Suprapubic skin (tissue), 4 donors: ENCODE data around the gene PAK1. TPM values are rescaled to one million over a fixed set of nuclear protein-coding genes. Genes with fewer than 3 reads are reported as not detected.

Experiments used
- DNase-seq, 2 donors: peaks; one replicate each; pipeline ENCODE4 v3.0.0-alpha.2; 2019; ENCODE audit warnings: low spot score in 2 of 2
- H3K27ac ChIP-seq: fragments of 200-600 bp; sonication (generic); one replicate; pipeline ENCODE4 v1.5.1; 2019
- H3K27me3 ChIP-seq: fragments of 200-600 bp; sonication (generic); one replicate; pipeline ENCODE4 v1.5.1; 2019
- H3K36me3 ChIP-seq: fragments of 200-600 bp; sonication (generic); one replicate; pipeline ENCODE4 v1.5.1; 2019
- H3K4me1 ChIP-seq: fragments of 200-600 bp; sonication (generic); one replicate; pipeline ENCODE4 v1.5.1; 2019
- H3K4me3 ChIP-seq: fragments of 200-600 bp; sonication (generic); one replicate; pipeline ENCODE4 v1.5.1; 2019; ENCODE audit warnings: mild to moderate bottlenecking
- H3K9me3 ChIP-seq: fragments of 200-600 bp; sonication (generic); one replicate; pipeline ENCODE4 v1.5.1; 2019
- EP300 ChIP-seq: sonication (generic); formaldehyde crosslinking; IDR thresholded peaks from one replicate; pipeline ENCODE4 v1.6.1; 2017; ENCODE audit warnings: antibody characterized with exemption
- POLR2A ChIP-seq, 2 donors: fragments of 450-650 bp; IDR thresholded peaks; one replicate each; pipeline ENCODE4 v1.6.1; 2017; ENCODE audit warnings: antibody characterized with exemption in 2 of 2, mild to moderate bottlenecking in 2 of 2, moderate library complexity in 2 of 2
- POLR2AphosphoS5 ChIP-seq, 3 donors: sonication (generic); formaldehyde crosslinking; IDR thresholded peaks; one replicate each; pipeline ENCODE4 v1.6.1; 2017; ENCODE audit warnings: antibody characterized with exemption in 3 of 3
- WGBS: methylation state at CpG from one replicate; pipeline ENCODE4 v1.1.5; 2018; 5-methylcytosine and 5-hydroxymethylcytosine counted together
- total RNA-seq, 4 donors: library from RNA; depleted of rRNA; stranded (reverse); fragments of >200 nt; gene quantifications; one replicate each; pipeline ENCODE4 v1.1.0, GENCODE V29; 2016
- TF ChIP-seq, protein P1 (sequence below), 2 donors: fragments of 200-600 bp in 1 of 2; fragments of 450-650 bp in 1 of 2; sonication (generic) in 1 of 2; IDR thresholded peaks; one replicate each; pipeline ENCODE4 v1.5.1; 2016 to 2019; ENCODE audit warnings: antibody characterized with exemption in 2 of 2, mild to moderate bottlenecking in 1 of 2, moderate library complexity in 1 of 2

Gene PAK1
- total RNA-seq, 4 donors from 2014 or later = 23.4 to 47.9 (median 28.9) TPM

DNA sequence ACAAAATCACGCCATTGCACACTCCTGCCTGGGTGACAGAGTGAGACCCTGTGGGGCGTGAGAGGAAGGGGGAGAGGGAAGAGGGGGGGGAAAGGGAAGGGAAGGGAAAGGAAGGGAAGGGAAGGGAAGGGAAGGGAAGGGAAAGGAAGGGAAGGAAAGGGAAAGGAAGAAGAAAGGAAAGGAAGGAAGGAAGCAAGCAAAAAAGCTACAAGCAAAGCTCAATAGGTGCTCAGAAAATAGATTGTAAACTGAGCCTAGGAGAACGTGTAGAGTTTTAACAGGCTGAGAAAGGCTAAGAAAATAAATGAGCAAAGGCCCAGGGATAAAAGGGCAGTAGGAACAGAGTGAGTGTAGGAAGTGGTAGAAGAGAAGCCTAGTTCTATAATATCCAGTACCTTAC lies 141.6 kb downstream of the PAK1 start:
- TF ChIP-seq POLR2A (IDR thresholded peaks at IDR 0.05) (no peak), EP300 (no peak), POLR2AphosphoS5 (IDR thresholded peaks at IDR 0.05) (no peak)
- TF ChIP-seq, protein P1, sequence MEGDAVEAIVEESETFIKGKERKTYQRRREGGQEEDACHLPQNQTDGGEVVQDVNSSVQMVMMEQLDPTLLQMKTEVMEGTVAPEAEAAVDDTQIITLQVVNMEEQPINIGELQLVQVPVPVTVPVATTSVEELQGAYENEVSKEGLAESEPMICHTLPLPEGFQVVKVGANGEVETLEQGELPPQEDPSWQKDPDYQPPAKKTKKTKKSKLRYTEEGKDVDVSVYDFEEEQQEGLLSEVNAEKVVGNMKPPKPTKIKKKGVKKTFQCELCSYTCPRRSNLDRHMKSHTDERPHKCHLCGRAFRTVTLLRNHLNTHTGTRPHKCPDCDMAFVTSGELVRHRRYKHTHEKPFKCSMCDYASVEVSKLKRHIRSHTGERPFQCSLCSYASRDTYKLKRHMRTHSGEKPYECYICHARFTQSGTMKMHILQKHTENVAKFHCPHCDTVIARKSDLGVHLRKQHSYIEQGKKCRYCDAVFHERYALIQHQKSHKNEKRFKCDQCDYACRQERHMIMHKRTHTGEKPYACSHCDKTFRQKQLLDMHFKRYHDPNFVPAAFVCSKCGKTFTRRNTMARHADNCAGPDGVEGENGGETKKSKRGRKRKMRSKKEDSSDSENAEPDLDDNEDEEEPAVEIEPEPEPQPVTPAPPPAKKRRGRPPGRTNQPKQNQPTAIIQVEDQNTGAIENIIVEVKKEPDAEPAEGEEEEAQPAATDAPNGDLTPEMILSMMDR (IDR thresholded peaks at IDR 0.05) = no peak
- no peaks in the 10 kb centered on the region for H3K9me3 ChIP-seq
- H3K27ac ChIP-seq = no peak overlapping the region
- H3K4me3 ChIP-seq = no peak overlapping the region
- peaks cover 40% of the 10 kb centered on the region for H3K36me3 ChIP-seq
- H3K4me1 ChIP-seq = no peaks in the 10 kb centered on the region
- no peaks in the 10 kb centered on the region for H3K27me3 ChIP-seq
- 88% methylated on average over 3 of the region's 3 CpGs for WGBS
- DNase-seq = no peak

DNA sequence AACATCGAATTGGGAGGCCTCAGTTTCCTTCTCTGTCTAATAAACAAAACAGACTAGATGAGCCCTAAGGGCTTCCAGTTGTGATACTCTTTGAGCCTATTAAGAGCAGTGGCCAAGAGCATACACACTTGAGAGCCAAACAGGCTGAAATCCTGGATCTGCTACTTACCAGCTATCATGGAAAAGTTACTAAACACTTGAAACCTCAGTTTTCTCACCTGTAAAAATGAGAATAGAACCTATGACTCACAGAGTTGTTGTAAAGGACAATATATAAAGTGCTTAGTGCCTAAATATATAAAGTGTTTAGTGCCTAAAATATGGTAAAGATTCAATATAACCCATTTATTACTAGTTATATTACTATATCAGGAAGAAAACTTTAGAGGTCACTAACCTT lies 148.7 kb downstream of the PAK1 start:
- H3K36me3 ChIP-seq = peaks cover 14% of the 10 kb centered on the region
- no peaks in the 10 kb centered on the region for H3K9me3 ChIP-seq
- TF ChIP-seq POLR2A (IDR thresholded peaks at IDR 0.05) = no peak
- TF ChIP-seq POLR2AphosphoS5 (IDR thresholded peaks at IDR 0.05) = no peak
- no peak for TF ChIP-seq EP300
- TF ChIP-seq, protein P1 (IDR thresholded peaks at IDR 0.05) = no peak

DNA sequence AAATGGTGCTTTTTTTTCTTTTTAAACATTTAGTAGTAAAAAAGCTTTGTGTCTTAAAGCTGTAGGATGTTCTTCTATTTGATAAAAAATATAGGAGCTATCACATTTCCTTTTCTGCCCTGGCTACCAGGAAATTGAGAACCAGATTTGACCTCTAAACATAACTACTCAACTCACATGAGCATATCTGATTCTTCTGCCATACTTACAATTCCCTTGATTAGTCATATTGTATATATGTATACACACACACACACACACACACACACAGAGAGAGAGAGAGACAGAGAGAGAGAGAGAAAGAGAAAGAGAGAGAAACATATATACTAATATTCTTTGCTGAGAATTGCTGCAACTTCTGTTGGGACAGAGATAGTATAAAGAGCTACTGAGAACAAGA lies 149.4 kb downstream of the PAK1 start:
- peaks cover 14% of the 10 kb centered on the region for H3K36me3 ChIP-seq
- H3K4me1 ChIP-seq = no peaks in the 10 kb centered on the region
- TF ChIP-seq POLR2A (IDR thresholded peaks at IDR 0.05) = no peak
- TF ChIP-seq, protein P1 (IDR thresholded peaks at IDR 0.05) = no peak
- TF ChIP-seq POLR2AphosphoS5 (IDR thresholded peaks at IDR 0.05) = no peak
- no peak for TF ChIP-seq EP300

More for the DNA sequence above, 148.7 kb downstream of the PAK1 start:
- H3K27me3 ChIP-seq = no peaks in the 10 kb centered on the region
- no peak overlapping the region for H3K4me3 ChIP-seq
- 83% methylated on average over 1 of the region's 1 CpG for WGBS
- no peaks in the 10 kb centered on the region for H3K4me1 ChIP-seq
- no peak overlapping the region for H3K27ac ChIP-seq
- no peak for DNase-seq

DNA sequence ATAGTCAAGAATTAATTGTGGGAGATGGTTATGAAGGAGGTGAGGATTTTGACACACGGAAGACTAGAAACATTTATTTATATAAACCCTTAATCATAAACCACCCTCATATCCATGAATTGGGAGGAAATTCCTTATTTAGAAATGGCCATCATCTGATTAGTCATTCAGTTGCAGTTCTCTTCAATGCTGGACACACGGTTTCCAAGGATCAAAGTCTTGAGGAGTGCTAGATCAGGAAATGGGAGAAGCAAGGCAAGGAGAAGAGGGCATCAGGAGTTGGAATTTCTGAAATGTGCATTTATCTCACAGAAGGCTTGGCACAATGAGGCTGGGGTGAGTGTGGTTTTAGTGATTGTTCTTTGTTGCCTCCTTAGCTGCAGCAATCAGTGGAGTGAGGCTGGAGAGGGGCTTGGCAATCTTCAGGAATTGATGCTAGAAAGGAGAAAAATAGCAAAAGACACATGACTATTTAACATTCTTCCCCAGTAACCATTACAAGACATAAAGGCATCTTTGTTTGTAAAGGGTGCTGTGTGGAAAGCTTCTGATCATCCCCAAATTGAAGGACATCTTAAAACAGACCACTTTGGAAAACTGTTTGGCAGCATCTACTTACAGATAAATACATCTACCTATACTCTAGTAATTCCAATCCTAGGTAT lies 150.8 kb downstream of the PAK1 start:
- no peak overlapping the region for H3K27ac ChIP-seq
- H3K9me3 ChIP-seq = no peaks in the 10 kb centered on the region
- WGBS = 88% methylated on average over 2 of the region's 2 CpGs
- H3K36me3 ChIP-seq = peaks cover 14% of the 10 kb centered on the region
- no peak for TF ChIP-seq POLR2AphosphoS5 (IDR thresholded peaks at IDR 0.05)
- TF ChIP-seq, protein P1 (IDR thresholded peaks at IDR 0.05) = no peak
- no peak for TF ChIP-seq POLR2A (IDR thresholded peaks at IDR 0.05)
- no peak for TF ChIP-seq EP300
- no peaks in the 10 kb centered on the region for H3K27me3 ChIP-seq
- no peaks in the 10 kb centered on the region for H3K4me1 ChIP-seq
- DNase-seq = no peak
- H3K4me3 ChIP-seq = no peak overlapping the region

More for the DNA sequence above, 149.4 kb downstream of the PAK1 start:
- H3K27ac ChIP-seq = no peak overlapping the region
- no peak for DNase-seq
- no peak overlapping the region for H3K4me3 ChIP-seq
- no peaks in the 10 kb centered on the region for H3K27me3 ChIP-seq
- no peaks in the 10 kb centered on the region for H3K9me3 ChIP-seq

DNA sequence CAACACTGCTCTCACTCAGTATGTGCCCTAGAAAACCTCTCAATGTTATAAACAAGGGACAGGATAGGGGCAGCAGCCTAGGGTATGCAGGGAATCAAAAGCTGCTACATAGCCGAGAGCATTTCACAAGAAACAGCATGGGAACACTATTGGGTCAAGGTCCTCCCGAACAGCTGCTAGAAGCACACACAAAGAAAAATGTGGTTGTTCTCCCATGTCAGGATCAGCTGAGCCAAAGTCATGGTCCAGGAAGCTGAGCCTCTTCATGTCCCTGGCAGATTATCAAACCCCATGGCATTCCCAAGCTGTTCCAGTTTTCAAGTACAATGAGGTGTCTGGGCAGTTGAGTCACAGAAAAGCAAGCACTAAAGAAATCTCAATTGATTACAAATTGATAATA lies 151.4 kb downstream of the PAK1 start:
- no peak for TF ChIP-seq POLR2A (IDR thresholded peaks at IDR 0.05)
- TF ChIP-seq EP300 = no peak
- no peak for TF ChIP-seq POLR2AphosphoS5 (IDR thresholded peaks at IDR 0.05)
- TF ChIP-seq, protein P1 (IDR thresholded peaks at IDR 0.05) = no peak
- Histone ChIP-seq H3K4me3 (no peak overlapping the region), H3K9me3 (no peaks in the 10 kb centered on the region), H3K27me3 (no peaks in the 10 kb centered on the region), H3K4me1 (no peaks in the 10 kb centered on the region), H3K36me3 (peaks cover 14% of the 10 kb centered on the region), H3K27ac (no peak overlapping the region)
- DNase-seq = no peak
- WGBS = 65% methylated on average over 2 of the region's 2 CpGs
